Endothelial cell of umbilical vein (primary cell): Measurements from ENCODE around the gene SEPTIN11. TPM values are rescaled to one million over a fixed set of nuclear protein-coding genes. Genes with fewer than 3 reads are reported as not detected.

ENCODE experiments used
- BruUV-seq: library from RNA; stranded (reverse); fragments of 400-500 nt; replicated peaks from 2 replicates; lab custom pipeline; 2021; lab: Mats Ljungman, UMichigan
- CTCF ChIA-PET: fragments of 300-600, 350-600 bp; sonication (Branson Sonifier 250); formaldehyde crosslinking; loops from one replicate; lab custom pipeline; 2021; ENCODE audit warnings: antibody characterized with exemption, inconsistent platforms; lab: Charles Lee
- POLR2A ChIA-PET: fragments of 300-600, 350-600 bp; sonication (Branson Sonifier 250); formaldehyde crosslinking; loops from one replicate; lab custom pipeline; 2021; ENCODE audit warnings: antibody characterized with exemption, inconsistent platforms; lab: Charles Lee
- DNase-seq: peaks from one replicate; pipeline ENCODE4 v3.0.0-alpha.2; 2011; ENCODE audit warnings: low read depth, low spot score
- FAIRE-seq: peaks from 2 replicates; lab custom pipeline; 2011; peaks lifted over from hg19 to GRCh38; lab: Jason Lieb, UNC
- H2AFZ ChIP-seq: 2 replicates; pipeline ENCODE4 v1.6.0; 2012; ENCODE audit warnings: low read depth, low read length, control low read depth, inconsistent platforms
- H3K27ac ChIP-seq: 2 replicates; pipeline ENCODE4 v1.5.1; 2011; ENCODE audit warnings: low read depth, mild to moderate bottlenecking, control low read depth, low read length, moderate library complexity; ENCODE audit not compliant: insufficient read depth
- H3K27me3 ChIP-seq, 2 experiments: 2 replicates each; pipeline versions ENCODE4 v1.6.0 to v1.6.1; 2011; ENCODE audit warnings: low read length in 2 of 2, mixed read lengths in 1 of 2; ENCODE audit not compliant: control insufficient read depth in 2 of 2, insufficient read depth in 2 of 2
- H3K36me3 ChIP-seq, 2 experiments: 2 replicates in 1 of 2; 3 replicates in 1 of 2; pipeline ENCODE4 v1.5.1; 2011; ENCODE audit warnings: low read length in 2 of 2, mild to moderate bottlenecking in 1 of 2, moderate library complexity in 1 of 2; ENCODE audit not compliant: control insufficient read depth in 2 of 2, insufficient read depth in 2 of 2; ENCODE audit errors: extremely low read depth in 1 of 2
- H3K4me1 ChIP-seq: 3 replicates; pipeline ENCODE4 v1.5.1; 2011; ENCODE audit warnings: mild to moderate bottlenecking, low read length; ENCODE audit not compliant: control insufficient read depth, insufficient read depth; ENCODE audit errors: extremely low read depth
- H3K4me2 ChIP-seq: 2 replicates; pipeline ENCODE4 v1.6.1; 2011; ENCODE audit warnings: low read length, control low read depth, mixed read lengths; ENCODE audit not compliant: insufficient read depth
- H3K4me3 ChIP-seq, 3 experiments: fragments of 200-600 bp in 1 of 3; sonication (generic), shearing (Covaris generic) in 1 of 3; replicated peaks in 1 of 3; 2 replicates each; pipeline ENCODE4 v1.5.1; 2011 to 2016; ENCODE audit warnings: control low read depth in 3 of 3, low read length in 3 of 3, mild to moderate bottlenecking in 2 of 3, inconsistent platforms in 1 of 3, low read depth in 1 of 3, moderate library complexity in 1 of 3; ENCODE audit not compliant: insufficient read depth in 1 of 3
- H3K79me2 ChIP-seq: 2 replicates; pipeline ENCODE4 v1.6.0; 2012; ENCODE audit warnings: low read length, inconsistent platforms; ENCODE audit not compliant: control insufficient read depth, insufficient read depth
- H3K9ac ChIP-seq: replicated peaks from 2 replicates; pipeline ENCODE3; 2011; ENCODE audit warnings: low read length, control low read depth; ENCODE audit not compliant: insufficient read depth; ENCODE audit errors: extremely low read depth
- H3K9me1 ChIP-seq: replicated peaks from 3 replicates; pipeline ENCODE4 v1.6.0; 2011; ENCODE audit warnings: mild to moderate bottlenecking, low read length; ENCODE audit not compliant: control insufficient read depth, insufficient read depth; ENCODE audit errors: extremely low read depth
- H3K9me3 ChIP-seq: replicated peaks from 2 replicates; pipeline ENCODE4 v1.5.1; 2012; ENCODE audit warnings: low read length, inconsistent platforms; ENCODE audit not compliant: control insufficient read depth, insufficient read depth
- H4K20me1 ChIP-seq: replicated peaks from 2 replicates; pipeline ENCODE3; 2011; ENCODE audit warnings: mild to moderate bottlenecking, low read length; ENCODE audit not compliant: control insufficient read depth, insufficient read depth; ENCODE audit errors: extremely low read depth
- CTCF ChIP-seq, 2 donors: IDR thresholded peaks; 1 replicate in 1 of 2; 2 replicates in 1 of 2; pipeline ENCODE4 v1.5.1; 2011; ENCODE audit warnings: low read length in 2 of 2, mild to moderate bottlenecking in 2 of 2, moderate library complexity in 2 of 2, control low read depth in 1 of 2, inconsistent platforms in 1 of 2, low read depth in 1 of 2; ENCODE audit not compliant: insufficient read depth in 1 of 2; ENCODE audit errors: extremely low read depth in 1 of 2
- EZH2 ChIP-seq: IDR thresholded peaks from 2 replicates; pipeline ENCODE4 v1.6.1; 2012; ENCODE audit warnings: borderline replicate concordance, low read depth, mild to moderate bottlenecking, moderate library complexity, low read length, inconsistent platforms; ENCODE audit not compliant: severe bottlenecking
- FOS ChIP-seq: IDR thresholded peaks from 2 replicates; pipeline ENCODE4 v1.6.1; 2011; ENCODE audit warnings: mild to moderate bottlenecking, low read length, moderate library complexity, borderline replicate concordance; ENCODE audit not compliant: insufficient read depth
- GATA2 ChIP-seq: IDR thresholded peaks from 2 replicates; pipeline ENCODE4 v1.7.0; 2011; ENCODE audit warnings: low read depth, mild to moderate bottlenecking, moderate library complexity, mixed read lengths, low read length; ENCODE audit not compliant: insufficient read length, insufficient read depth
- JUN ChIP-seq: IDR thresholded peaks from 2 replicates; pipeline ENCODE4 v1.6.1; 2011; ENCODE audit warnings: borderline replicate concordance, low read depth; ENCODE audit not compliant: insufficient read length, insufficient read depth
- MAX ChIP-seq: IDR thresholded peaks from 2 replicates; pipeline ENCODE4 v1.6.1; 2011; ENCODE audit not compliant: insufficient read depth, insufficient read length
- MYC ChIP-seq: IDR thresholded peaks from one replicate; pipeline ENCODE4 v1.6.1; 2011; ENCODE audit warnings: mild to moderate bottlenecking, low read depth, low read length
- POLR2A ChIP-seq: IDR thresholded peaks from 2 replicates; pipeline ENCODE4 v1.6.1; 2012; ENCODE audit warnings: low read depth, mild to moderate bottlenecking, control low read depth, low read length
- POLR2AphosphoS5 ChIP-seq: IDR thresholded peaks from 2 replicates; pipeline ENCODE4 v1.6.1; 2012; ENCODE audit warnings: low read depth, mild to moderate bottlenecking, control low read depth, low read length, moderate library complexity; ENCODE audit not compliant: insufficient read depth
- dilution Hi-C: fragments of 300-500 bp; cut with MboI; formaldehyde crosslinking; loops from one replicate; pipeline ENCODE4 v1.15.0; 2019; ENCODE audit warnings: low sequenced_read_pairs; ENCODE audit not compliant: extremely low pct_ligation_motif_present
- intact Hi-C: fragments of 100-400 bp; cut with micrococcal nuclease; formaldehyde crosslinking; loops from one replicate; pipeline ENCODE4 v1.10.0; 2022
- polyA plus RNA-seq, 4 experiments: library from polyadenylated mRNA; depleted of rRNA in 3 of 4; stranded (reverse) in 3 of 4; unstranded in 1 of 4; fragments of >200 nt; gene quantifications; 2 replicates each; pipeline versions ENCODE4 v1.2.1 to v1.2.3, GENCODE V29; 2011 to 2012; ENCODE audit warnings: missing spikeins in 1 of 4
- total RNA-seq: library from RNA; stranded (reverse); gene quantifications from 2 replicates; pipeline ENCODE4 v1.2.3, GENCODE V29; 2021

The SEPTIN11 gene
- total and polyA plus RNA-seq, 2 donors (not counting 3 experiments of a cell fraction or from before 2014, with no cell fraction given) = 69.4 to 202 TPM

GRCh38 chr4:76979236-76979635, 29.7 kb downstream of the SEPTIN11 start:
- TF ChIP-seq JUN (no peak), POLR2A (no peak), FOS (no peak), GATA2 (no peak), MYC (no peak), CTCF (IDR thresholded peaks at IDR 0.05; ENCODE audit: extremely low read depth in 1 of 2, insufficient read depth in 1 of 2, low read depth in 1 of 2, low read length in 2 of 2) (no peak), POLR2AphosphoS5 (no peak), MAX (no peak), EZH2 (no peak)
- dilution Hi-C loops = no loop called here

More at GRCh38 chr4:76979236-76979635, 29.7 kb downstream of the SEPTIN11 start:
- H4K20me1 ChIP-seq = no peaks in the 10 kb centered on the region
- H3K27ac ChIP-seq = no peak overlapping the region
- H3K4me1 ChIP-seq = peaks cover 47% of the 10 kb centered on the region
- H2AFZ ChIP-seq = no peak overlapping the region
- DNase-seq = no peak
- FAIRE-seq = no peak
- H3K36me3 ChIP-seq = peaks cover 0 to 3% of the 10 kb centered on the region in 2 experiments
- ChIA-PET POLR2A (no interaction called here), CTCF (no interaction called here)
- H3K79me2 ChIP-seq = peaks cover 73% of the 10 kb centered on the region
- BruUV-seq = no TSS peak
- H3K4me2 ChIP-seq = no peak overlapping the region
- no peaks in the 10 kb centered on the region for H3K9me1 ChIP-seq
- intact Hi-C loops = no loop called here
- H3K9me3 ChIP-seq = no peaks in the 10 kb centered on the region
- no peaks in the 10 kb centered on the region for H3K27me3 ChIP-seq
- H3K4me3 ChIP-seq = no peak overlapping the region
- H3K9ac ChIP-seq = no peak overlapping the region
